Hematopoietic multipotent progenitor cell treated with erythropoietin and hydrocortisone succinate and interleukin-3 and kit ligand, for 17 days (in vitro differentiated cells): ENCODE measurements around the gene TPSD1.
"Not testable (repeated sequence)": the region's sequence is repeated elsewhere in the genome, so short reads cannot be mapped to it uniquely, and the experiment has no call there.

Source experiments
- DNase-seq: peaks from one replicate; pipeline ENCODE4 v3.0.0-alpha.2; 2015; ENCODE audit warnings: low spot score

The TPSD1 gene

GRCh38 chr16:1255276-1256122, at the start of gene TPSD1:
Gene TPSD1, plus strand, starts transcription at chr16:1256069. Its CDS starts 212 bp downstream, at chr16:1256281.
- not testable (repeated sequence) for DNase-seq

DNA sequence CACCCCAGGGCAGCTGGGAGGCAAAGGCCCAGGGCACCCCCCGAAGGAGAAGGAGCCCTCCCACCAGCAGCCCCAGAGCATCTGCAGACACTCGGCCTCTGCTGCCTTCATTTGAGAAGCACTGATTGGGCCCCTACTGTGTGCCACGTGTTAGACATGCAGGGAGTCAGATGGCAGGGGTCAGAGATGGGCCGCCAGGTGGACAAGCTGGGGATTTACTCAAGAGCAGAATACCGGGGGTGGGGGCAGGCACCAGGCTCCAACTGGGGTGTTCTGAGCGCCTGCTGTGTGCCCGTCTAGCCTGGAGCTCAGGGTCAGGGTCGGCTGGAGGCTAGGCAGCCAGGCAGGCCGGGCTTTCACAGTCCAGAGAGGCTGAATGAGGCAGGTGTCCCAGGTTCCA, 49.5 kb upstream of the TPSD1 start:
- no peak for DNase-seq

DNA sequence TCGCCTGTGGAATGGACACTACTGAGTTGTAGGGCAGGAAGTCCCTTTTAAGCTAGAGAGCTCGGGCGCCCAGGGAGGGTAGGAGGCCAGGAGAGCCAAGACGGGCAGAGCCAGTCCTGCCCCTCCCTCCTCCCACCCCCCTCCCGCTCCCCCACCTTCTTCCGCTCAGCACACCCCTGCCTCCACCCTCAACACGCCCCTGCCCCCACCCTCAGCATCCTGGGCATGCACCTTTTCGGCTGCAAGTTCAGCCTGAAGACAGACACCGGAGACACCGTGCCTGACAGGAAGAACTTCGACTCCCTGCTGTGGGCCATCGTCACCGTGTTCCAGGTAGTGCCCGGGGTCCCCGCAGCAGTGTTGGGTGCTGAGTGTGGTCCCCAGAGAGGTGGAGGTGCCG, 49.1 kb upstream of the TPSD1 start:
- no peak for DNase-seq

GRCh38 chr16:1208239-1208830, 47.5 kb upstream of the TPSD1 start:
- no peak for DNase-seq

- DNase-seq, result no peak
Observed at GRCh38 chr16:1209081-1209480, 46.8 kb upstream of the TPSD1 start.

GRCh38 chr16:1210461-1210860, 45.4 kb upstream of the TPSD1 start:
- DNase-seq, result no peak

DNA sequence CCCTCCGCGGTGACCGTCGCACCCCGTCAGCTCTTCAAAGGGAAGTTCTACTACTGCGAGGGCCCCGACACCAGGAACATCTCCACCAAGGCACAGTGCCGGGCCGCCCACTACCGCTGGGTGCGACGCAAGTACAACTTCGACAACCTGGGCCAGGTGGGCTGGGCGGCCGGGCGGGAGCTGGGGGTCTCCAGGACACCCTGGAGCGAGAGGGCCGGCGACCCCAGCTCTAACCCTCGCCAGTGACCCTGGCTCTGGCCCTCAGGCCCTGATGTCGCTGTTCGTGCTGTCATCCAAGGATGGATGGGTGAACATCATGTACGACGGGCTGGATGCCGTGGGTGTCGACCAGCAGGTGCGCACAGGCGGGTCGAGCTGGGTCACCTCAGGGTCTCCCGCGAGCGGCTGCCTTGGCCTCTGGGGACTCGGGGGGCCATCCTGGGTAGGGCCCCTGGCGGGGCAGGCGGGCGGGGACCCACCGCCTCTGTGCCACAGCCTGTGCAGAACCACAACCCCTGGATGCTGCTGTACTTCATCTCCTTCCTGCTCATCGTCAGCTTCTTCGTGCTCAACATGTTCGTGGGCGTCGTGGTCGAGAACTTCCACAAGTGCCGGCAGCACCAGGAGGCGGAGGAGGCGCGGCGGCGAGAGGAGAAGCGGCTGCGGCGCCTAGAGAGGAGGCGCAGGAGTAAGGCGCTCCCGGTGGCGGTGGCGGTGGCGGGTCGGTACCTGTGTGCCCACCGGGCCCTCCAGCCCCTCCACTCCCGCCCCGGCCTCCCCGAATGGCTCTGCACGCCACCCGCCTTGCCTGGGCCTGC, 44.2 kb upstream of the TPSD1 start:
- DNase-seq, result no peak

DNA sequence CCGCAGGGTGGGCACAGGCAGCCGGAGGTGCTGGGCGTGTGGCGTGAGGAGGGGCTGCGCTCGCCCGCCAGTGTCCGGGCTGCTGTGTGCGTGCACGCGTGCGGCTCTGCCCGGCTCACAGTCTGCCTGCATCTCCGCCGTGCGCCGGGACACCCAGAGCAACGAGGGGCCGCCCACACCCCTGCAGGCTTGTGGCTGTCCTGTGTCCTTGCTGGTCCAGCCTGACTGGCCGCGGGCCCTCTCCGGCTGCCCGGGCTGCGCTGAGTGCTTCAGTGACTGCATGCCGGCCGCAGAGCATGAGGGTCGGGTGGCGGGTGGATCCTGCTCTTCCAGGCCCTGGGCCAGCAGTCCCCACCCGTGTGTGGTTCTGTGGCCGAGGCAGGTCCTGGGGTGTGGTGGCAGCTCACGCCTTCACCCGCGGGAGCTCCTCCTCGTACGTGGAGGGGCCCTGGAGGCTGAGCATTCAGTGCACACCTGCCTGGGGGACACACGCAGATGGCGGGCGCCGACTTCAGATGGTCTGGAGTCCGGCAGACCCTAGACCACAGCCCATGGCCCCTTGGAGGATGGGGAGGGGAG, 43.2 kb upstream of the TPSD1 start:
- DNase-seq, result no peak

DNA sequence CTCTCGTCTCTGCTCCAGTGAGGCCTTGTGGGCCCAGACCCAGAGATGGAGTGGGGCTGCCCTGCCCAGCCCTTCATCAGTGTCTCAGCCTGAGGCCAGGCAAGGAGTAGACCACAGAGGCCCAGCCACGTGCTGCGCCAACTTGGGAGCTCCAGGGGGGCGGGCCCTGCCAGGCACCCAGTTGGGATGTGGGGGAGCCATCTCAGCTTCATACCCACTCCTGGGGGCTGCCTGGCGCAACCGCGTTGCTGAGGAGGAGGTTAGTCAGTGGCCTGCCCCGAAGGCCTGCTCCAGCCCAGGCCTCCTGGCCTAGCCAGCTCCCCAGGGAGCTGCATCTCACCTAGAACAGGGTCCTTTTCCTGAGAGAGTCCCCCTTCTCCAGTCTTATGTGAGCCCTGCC, 42.6 kb upstream of the TPSD1 start:
- DNase-seq, result no peak

DNA sequence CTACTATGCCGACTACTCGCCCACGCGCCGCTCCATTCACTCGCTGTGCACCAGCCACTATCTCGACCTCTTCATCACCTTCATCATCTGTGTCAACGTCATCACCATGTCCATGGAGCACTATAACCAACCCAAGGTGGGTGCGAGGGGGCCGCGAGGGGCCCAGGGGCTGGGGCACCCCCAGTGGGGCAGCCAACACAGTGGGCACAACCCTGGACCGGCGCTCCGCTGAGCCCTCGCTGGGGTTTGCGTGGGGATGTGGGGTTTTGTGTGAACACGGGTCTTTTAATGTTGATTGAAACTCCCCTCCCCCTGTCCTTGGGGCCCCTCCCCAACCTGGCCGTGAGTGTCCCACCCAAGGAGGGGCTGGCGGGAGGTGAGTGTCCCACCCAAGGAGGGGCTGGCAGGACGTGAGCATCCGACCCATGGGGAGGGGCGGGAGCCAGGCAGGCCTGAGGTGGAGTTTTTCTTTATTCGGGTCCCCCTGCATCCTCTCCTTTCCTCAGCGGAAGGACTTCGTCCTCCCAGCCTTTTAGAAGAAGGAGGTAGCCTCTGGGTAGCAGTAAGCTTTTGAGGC, 42.0 kb upstream of the TPSD1 start:
- no peak for DNase-seq

GRCh38 chr16:1214719-1215118, 41.1 kb upstream of the TPSD1 start:
- DNase-seq, result no peak

- no peak for DNase-seq
Observed at GRCh38 chr16:1215574-1216295, 40.1 kb upstream of the TPSD1 start.

DNA sequence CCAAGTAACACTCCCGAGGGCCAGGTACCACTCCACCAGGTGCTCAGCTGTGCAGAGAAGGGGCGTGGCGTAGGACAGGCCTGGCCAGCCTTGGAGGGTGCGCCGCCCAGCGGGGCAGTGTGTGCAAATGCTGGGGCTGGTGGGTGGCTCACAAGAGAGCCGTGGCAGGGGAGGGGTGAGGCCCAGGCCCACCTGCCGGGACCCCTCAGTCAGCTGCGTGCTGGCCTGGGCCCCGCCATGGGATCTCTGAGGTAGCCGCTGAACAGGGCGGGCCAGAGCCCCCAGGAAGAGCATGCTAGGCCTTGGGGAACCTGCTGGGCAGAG, 39.6 kb upstream of the TPSD1 start:
- DNase-seq, result no peak

GRCh38 chr16:1216681-1217400, 39.0 kb upstream of the TPSD1 start:
- no peak for DNase-seq

DNA sequence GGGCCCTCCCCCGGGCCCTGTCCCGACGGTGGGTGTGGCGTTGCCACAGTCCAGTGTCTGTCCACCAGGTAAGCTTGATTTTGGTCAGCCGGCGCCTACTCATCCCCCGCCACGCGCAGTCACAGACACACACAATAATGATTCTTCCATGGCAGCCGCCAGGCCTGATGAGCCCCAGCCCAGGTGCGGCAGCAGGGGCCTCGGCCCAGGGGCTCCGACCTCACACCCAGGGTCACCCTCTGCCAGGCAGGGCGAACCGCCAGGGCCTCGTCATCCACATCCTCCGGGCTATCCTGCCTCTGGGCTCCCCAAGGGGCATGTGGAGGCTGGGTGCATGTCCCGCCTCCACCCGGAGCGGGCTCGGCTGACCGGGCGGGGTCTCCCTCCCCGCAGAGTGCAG, 38.3 kb upstream of the TPSD1 start:
- no peak for DNase-seq

- DNase-seq, result no peak
Observed at GRCh38 chr16:1218061-1218929, 37.6 kb upstream of the TPSD1 start.

GRCh38 chr16:1218930-1219611, 36.8 kb upstream of the TPSD1 start:
- no peak for DNase-seq

- DNase-seq, result no peak
Observed at GRCh38 chr16:1220098-1220728, 35.7 kb upstream of the TPSD1 start.
